LNCAP (cell line): ENCODE data around the gene GALNT18.

Experiments
- CTCF ChIP-seq: fragments of 450-650 bp; IDR thresholded peaks from 2 replicates; pipeline ENCODE4 v1.5.1; 2017; ENCODE audit warnings: mild to moderate bottlenecking

The GALNT18 gene

GRCh38 chr11:11378184-11378940, 243.4 kb downstream of the GALNT18 start:
- TF ChIP-seq CTCF = no peak

- no peak for TF ChIP-seq CTCF
These were observed 247.3 kb downstream of the GALNT18 start for GRCh38 chr11:11374358-11375148.

- TF ChIP-seq CTCF = no peak
These were observed 247.9 kb downstream of the GALNT18 start for GRCh38 chr11:11373934-11374333.

- TF ChIP-seq CTCF = no peak
These were observed 249.3 kb downstream of the GALNT18 start for GRCh38 chr11:11372461-11372860.

- no peak for TF ChIP-seq CTCF
These were observed 250.9 kb downstream of the GALNT18 start for GRCh38 chr11:11370962-11371303.

GRCh38 chr11:11370255-11370961, 251.4 kb downstream of the GALNT18 start:
- no peak for TF ChIP-seq CTCF

- no peak for TF ChIP-seq CTCF
These were observed 255.0 kb downstream of the GALNT18 start for GRCh38 chr11:11366793-11367192.
